Activated effector memory CD4-positive, alpha-beta T cell treated with Interleukin-2 at 50 U/mL for 16 hours (primary cell): Measurements from ENCODE around the gene TAAR5.
"Not testable (repeated sequence)": the region's sequence is repeated elsewhere in the genome, so short reads cannot be mapped to it uniquely, and the experiment has no call there.

Experiments
- DNase-seq: peaks from one replicate; pipeline ENCODE4 v3.0.0-alpha.2; 2020

Gene TAAR5, protein sequence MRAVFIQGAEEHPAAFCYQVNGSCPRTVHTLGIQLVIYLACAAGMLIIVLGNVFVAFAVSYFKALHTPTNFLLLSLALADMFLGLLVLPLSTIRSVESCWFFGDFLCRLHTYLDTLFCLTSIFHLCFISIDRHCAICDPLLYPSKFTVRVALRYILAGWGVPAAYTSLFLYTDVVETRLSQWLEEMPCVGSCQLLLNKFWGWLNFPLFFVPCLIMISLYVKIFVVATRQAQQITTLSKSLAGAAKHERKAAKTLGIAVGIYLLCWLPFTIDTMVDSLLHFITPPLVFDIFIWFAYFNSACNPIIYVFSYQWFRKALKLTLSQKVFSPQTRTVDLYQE

DNA sequence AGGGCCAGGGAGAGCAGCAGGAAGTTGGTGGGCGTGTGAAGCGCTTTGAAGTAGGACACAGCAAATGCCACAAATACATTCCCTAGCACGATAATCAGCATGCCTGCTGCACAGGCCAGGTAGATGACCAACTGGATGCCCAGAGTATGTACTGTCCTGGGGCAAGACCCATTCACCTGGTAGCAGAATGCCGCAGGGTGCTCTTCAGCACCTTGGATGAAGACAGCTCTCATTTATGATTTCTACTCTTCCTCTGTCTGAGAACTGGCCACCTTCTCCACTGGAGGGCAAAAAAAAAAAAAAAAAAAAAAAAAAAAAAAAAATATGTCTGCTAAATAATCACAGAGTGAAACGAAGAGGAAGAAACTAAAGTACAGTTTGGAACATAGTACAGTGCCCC is at the start of gene TAAR5:
Gene TAAR5 (minus strand): TSS at position 288 of the 400 bp plus-strand sequence. CDS start 55 bp downstream, at position 233.
- DNase-seq = no peak

DNA sequence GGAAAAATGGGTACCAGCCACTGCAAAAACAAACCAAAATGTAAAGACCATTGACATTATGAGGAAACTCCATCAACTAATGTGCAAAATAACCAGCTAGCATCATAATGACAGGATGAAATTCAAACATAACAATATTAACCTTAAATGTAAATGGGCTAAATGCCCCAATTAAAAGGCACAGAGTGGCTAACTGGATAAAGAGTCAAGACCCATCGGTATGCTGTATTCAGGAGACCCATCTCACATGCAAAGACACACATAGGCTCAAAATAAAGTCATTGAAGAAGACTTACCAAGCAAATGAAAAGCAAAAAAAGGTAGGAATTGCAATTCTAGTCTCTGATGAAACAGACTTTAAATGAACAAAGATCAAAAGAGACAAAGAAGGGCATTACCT is 47.6 kb upstream of the TAAR5 start:
- not testable (repeated sequence) for DNase-seq

DNA sequence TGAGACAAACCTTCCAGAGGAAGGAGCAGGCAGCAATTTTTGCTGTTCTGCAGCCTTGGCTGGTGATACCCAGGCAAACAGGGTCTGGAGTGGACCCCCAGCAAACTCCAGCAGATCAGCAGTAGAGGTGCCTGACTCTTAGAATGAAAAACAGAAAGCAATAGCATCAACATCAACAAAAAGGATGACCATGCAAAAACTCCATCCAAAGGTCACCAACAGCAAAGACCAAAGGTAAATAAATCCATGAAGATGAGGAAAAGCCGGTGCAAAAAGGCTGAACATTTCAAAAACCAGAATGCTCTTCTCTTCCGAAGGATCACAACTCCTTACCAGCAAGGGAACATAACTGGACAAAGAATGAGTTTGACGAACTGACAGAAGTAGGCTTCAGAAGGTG is 46.4 kb upstream of the TAAR5 start:
- not testable (repeated sequence) for DNase-seq

DNA sequence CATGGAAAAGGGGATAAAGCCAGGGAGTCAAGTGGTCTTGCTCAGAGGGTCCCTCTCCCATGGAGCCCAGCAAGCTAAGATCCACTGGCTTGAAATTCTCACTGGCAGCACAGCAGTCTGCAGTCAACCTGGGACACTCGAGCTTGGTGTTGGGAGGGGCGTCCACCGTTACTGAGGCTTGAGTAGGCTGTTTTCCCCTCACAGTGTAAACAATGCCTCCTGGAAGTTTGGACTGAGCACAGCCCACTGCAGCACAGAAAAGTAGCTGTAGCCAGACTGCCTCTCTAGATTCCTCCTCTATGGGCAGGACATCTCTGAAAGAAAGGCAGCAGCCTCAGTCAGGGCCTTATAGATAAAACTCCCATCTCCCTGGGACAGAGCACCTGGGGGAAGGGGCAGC is 45.7 kb upstream of the TAAR5 start:
- DNase-seq = not testable (repeated sequence)

DNA sequence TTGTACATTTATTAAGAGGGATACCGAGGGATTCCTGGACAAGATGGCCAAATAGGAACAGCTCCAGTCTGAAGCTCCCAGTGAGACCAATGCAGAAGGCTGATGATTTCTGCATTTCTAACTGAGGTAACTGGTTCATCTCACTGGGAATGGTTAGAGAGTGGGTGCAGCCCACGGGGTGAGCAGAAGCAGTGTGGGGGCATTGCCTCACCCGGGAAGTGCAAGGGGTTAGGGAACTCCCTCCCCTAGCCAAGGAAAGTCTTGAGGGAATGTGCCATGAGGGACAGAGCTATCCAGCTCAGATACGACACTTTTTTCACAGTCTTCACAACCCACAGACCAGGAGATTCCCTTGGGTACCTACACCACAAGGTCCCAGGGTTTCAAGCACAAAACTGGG is 45.3 kb upstream of the TAAR5 start:
- DNase-seq = no peak

DNA sequence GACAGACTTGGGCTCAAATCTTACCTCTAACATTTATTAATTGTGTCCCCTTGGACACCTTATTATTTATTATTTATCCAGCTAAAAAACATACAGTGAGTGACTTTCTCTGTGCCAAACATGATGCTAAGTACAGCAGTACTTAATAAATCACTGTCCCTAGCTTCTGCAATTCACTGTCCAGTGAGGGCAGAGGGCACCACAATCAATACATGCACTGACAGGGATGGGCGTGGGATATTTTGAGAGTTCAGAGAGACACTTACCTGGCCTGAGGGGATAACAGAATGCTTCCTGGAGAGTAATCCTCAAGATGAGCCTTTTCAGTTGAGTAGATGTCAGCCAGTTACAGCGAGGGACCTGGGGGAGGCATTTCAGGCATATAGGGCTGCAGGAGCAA is 43.8 kb upstream of the TAAR5 start:
- no peak for DNase-seq

DNA sequence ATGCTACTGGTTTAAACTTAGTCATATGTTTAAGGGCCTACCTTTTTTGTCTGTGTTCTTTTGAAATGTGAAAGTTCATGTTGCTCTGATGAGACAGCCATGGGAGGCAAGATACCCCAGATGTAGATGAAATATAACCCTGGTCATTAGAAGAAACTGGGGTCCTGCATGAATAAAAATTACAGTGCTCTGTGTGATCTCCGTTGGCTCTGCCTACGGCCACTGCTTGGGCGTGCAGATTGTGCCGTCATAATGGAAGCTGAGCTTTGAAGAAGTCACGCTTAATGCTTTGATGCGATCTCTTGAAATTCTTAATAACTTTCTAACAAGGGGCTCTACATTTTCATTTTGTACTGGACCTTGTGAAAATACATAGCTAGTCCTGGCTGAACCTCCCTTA is 34.6 kb upstream of the TAAR5 start, which contains the start of gene TAAR2:
Gene TAAR2 (minus strand): TSS at position 101 of the 400 bp plus-strand sequence. CDS start 0 bp downstream, at position 101.
- DNase-seq = no peak

DNA sequence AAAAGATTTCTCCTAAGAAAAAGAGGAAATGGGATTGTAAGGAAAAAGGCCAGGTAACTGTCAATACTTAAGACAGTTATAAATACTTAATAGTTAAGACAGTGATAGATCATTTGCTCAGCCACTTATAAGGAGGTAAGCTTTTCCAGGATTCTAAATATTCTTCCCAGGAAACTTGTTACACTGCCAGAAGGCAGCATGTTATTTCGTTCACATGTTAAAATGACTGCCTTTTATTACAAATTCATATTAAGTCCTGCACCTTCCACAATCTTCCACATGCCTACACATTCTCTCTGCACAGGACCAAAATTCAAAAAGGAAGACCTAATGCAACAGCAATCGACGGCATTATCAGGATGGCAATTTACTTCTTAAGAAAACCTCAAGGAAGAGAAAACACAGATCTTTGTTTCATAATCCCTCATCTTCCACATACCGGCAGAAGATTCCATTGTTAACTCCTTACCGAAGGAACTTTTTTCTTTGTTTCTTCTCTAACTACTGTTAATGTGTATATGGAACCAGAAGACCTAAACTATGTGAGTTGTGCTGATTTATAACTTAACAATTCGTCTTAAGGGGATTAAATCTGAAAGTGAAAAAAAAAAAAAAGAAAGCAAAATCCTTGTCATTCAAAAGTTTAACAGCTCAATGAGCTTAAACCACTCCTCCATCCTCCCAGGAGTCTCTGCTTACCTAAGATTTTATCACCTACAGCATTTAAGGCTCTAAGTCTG is 33.7 kb upstream of the TAAR5 start:
- no peak for DNase-seq

DNA sequence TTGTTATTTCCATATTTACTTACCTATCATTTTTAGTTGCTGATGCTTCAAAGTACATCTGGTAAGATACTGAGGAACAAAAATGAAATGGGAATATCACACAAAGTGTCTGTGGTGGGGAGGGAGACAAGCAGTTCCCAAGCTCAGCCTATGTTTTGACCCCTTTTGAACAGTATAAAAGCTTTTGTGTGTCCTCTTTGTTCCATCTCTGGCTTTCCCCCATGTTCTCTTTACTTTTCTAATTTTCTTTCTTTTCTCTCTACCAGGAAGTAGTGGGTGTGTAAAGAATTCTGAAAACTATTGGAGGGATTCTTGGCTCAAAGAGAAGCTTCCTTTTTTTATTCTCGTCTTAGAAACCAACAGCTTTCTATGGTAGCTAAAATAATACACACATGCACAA is 27.1 kb upstream of the TAAR5 start:
- DNase-seq = no peak

DNA sequence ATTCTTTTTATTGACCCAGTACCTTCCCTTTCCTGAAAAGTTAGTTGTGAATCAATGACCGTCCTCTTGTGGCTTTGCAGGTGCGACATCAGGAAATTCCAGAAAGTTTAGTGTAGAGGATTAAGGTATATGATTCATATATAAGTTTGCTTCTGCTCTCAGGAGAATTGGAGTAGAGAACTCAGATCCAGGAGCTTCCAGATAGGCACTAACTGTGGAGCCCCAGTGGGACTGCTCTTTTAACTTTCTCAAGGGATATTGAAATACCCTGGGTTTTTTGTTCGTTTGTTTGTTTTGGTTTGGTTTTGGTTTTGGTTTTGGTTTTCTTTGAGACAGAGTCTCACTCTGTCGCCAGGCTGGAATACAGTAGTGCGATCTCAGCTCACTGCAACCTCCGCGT is 25.0 kb upstream of the TAAR5 start:
- DNase-seq = no peak

DNA sequence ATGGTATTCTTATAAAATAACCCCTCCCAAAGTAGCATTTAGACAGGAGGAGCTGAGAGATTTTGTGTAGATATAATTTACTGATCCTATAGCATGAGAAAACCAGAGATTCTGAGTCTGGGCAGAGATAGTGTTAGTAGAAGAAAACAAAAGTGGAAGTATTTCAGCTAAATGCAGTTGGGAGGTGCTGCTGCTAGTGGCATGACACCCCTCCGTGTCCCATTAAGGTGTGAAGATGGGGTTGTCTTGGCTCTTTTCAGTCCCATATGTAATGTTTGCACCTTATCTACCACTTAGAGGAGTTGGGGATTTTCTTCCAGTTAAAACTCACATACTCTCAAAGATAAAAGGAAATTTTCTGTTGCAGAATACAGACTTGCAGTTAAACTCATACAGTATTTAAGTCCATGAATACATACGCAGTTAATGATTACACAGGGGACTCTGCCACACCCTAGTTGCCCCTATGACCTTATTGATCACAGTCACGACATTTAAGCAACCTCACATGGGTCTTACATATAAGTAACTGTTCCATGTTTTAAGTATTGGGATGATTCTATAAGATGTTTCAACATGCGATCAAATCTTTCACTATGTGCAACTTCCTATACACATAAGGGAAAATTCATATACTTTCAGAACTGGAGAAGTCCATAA is 23.0 kb upstream of the TAAR5 start:
- DNase-seq = no peak

DNA sequence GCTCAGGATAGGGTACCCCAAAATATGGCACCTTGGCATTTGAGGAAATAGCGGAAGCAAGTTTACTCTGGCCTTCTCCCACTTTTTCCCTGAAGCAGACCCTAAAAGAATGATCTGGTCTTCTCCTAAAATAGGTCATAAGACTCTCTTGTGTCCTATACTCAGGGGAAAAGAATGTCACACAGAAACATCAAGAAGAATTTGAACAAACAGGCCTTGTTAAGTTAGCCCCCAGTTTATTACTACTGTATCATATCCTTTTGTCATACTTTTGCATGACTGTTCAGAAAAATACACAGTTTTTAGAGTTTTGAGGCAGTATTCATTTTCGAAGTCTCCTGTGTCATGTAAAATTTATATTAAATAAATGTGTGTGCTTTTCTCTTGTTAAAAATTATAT is 22.1 kb upstream of the TAAR5 start:
- no peak for DNase-seq

DNA sequence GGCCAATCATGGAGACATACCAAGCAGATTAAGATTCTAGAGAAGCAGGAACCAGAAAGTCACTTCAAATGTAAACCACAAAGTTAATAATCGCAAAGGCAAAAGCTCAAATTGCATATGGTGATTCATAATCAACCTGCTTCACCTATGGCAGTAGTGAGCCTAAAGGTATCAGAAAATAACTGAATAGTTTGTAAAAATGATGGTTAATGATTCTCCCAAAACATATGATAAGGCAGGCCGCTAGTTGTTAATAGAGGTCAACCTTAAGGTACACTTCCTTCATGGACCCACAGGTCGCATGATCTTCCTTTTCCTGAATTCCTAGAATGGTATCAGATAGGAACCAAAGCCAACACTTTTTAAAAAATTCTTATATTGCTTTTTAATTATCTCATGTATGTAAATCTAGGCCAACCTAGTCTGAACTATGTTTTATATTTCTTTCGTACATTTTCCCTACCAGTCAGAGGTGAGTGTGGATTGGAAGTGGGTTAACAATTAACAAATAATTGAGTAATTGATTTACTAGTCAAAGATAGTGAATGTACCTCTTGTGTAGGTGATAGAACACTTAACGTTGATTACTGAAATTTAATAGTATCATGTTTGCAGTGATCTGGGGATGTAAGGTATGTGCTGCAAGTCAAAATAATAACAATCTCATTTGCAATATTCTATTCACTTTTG is 18.1 kb upstream of the TAAR5 start:
- no peak for DNase-seq

DNA sequence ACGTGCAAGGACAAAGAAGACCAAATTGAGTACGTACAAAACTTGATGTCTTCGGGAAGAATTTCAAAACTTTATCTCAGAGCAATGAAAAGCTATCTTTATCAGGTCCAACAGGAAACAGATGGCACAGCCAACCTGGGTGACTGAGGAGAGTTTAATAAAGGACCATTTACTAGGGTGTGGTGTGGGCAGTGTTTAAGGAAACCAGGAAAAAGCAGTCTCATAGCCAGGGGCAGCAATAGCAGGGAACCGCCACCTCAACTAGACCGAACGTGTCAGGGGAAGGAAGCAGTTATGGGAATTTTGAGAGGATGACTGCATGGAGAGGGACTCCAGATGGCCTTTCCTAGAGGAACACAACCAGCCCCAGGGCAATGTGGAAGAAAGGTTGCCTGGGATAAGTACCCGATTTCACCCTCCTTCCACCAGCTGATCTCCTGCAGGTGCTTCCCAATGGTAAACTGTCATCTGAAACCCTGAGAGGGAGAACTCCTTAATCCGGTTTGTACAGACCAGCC is 15.2 kb upstream of the TAAR5 start:
- no peak for DNase-seq

DNA sequence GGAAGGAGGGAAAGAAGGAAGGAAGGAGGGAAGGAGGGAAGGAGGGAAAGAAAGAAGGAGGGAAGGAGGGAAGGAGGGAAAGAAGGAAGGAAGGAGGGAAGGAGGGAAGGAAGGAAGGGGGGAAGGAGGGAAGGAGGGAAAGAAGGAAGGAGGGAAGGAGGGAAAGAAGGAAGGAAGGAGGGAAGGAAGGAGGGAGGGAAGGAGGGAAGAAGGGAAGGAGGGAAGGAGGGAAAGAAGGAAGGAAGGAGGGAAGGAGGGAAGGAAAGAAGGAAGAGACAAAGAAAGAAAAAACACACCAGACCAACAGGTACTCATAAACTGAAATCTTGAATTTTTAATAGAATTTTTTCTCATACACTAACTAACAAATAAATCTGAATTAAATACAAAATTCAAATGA is 11.4 kb upstream of the TAAR5 start:
- not testable (repeated sequence) for DNase-seq

DNA sequence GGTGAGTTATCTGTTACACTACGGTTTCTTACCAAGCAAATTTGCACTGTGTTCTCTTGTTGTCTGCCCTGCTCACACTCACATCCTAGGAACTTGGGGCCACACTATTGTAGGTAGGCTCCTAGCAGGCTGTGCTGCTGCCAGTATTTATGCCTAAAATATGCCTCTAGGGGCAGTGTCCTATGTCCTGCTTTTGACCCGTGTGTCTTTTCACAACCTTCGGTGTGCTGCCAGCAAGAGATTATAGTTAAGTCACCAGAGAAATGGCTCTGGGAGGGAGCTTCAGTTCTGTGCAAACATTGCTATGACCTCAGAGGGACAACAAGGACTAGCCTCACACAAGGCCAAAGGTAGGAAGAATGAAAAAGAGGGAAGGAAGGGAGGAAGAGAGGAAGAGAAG is 8.9 kb upstream of the TAAR5 start:
- no peak for DNase-seq

DNA sequence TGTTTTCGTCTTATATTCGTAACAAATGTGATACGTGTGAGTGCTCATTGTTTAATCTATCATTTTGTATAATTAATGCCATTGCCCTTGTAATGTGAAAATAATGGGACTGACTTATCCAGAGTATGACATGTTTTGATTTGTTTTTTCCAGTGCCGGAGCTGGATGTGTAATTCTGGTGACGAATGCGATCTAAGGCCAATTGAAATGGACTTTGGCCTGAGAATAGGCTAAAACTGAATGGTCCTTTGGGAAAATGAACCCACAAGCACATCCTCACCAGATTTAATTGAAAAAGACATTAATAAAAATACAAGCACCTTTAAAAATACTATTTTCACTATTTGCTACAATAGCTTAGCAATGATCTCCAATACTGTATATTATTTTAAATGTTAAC is 6.7 kb upstream of the TAAR5 start:
- no peak for DNase-seq

DNA sequence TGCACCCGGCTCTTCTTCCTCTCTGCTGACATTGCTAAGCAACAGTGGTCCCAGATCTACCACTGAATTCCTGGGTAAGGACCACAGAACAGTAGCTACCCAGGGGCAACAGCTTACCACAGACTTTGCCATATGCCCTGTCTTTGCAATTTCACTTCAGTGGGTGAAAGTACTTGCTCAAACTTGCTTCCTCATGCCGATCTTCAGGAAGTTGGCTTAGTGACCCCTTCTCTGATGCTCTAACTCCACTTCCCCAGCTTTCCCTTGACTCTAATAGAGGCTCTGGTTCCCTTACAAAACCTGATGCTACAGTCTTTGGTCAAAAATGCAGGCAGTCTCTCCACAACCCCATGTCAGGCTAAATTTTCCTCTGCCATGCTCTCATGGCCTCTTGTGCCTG is 3.3 kb upstream of the TAAR5 start:
- DNase-seq = no peak

DNA sequence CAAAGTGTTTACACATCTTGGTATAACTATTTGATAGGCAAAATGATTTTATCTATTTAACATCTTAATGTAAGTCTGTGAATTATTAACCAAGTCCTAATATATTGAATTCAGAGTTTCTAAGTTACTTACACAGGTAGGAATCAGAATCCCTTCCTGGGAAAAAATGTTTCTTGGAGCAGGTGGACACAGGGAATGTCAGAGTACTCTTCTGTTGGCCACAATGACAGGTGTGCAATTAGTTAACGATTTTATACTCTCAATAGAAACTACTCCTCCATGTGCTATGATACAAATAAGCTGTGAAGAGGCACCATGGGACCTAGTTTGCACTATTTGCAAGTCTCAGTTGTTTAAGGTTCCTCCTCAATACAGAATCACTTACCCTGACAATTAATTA is 821 bp upstream of the TAAR5 start:
- DNase-seq = no peak

DNA sequence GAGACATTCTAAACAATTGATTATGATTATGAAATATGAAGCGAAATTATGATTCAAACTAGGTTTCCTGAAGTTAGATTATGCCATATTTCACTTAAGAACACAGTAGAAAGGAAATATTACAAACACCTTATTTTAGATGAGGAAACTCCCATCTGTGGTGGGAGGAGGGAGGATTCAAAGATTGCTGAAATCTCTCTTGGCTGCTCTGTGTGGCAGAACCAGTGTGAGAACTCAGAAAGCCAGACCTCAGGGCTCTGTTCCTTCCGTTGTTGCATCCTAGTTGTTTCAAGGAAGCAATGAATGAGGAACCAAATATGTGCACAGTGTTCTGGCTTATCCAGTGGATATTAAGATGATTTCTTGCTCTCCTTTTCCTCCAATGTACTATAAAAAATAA is 2.1 kb downstream of the TAAR5 start:
- DNase-seq = no peak

DNA sequence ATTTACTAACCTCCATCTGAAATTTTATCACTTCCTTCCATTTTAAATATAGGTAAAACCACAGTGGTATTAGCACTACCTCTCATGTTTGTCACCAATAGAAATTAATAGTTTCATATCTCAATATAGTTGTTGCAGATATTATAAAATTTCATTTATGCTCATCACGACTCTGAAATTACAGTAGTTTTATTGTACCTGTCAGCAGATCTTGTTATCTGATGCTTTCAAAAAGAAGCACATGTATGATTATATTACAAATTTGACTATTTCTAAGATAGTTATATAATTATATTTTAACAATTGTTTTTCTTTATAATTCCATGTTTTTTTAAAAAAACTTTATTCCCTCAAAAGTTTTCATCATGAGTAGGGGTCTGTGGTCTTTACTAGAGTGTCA is 4.8 kb downstream of the TAAR5 start:
- DNase-seq = no peak

DNA sequence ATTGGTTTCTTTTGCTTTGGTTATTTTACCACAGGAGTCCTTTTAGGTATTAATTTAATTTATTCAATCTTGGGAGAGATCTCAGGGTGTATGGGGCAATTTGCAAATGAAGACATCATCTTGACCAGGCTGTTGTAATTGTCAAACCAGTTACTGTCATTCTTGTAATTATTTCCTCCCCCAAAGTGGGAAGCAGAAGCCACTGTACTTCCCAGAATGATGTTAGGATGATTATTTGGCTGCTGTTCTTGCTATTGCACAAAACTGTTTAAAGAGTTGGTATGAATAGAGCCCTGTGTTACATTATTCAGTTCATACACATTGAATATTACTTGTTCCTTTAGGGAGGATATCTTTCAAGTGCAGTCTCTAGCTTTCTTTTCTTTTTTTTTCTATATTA is 17.8 kb downstream of the TAAR5 start:
- no peak for DNase-seq

DNA sequence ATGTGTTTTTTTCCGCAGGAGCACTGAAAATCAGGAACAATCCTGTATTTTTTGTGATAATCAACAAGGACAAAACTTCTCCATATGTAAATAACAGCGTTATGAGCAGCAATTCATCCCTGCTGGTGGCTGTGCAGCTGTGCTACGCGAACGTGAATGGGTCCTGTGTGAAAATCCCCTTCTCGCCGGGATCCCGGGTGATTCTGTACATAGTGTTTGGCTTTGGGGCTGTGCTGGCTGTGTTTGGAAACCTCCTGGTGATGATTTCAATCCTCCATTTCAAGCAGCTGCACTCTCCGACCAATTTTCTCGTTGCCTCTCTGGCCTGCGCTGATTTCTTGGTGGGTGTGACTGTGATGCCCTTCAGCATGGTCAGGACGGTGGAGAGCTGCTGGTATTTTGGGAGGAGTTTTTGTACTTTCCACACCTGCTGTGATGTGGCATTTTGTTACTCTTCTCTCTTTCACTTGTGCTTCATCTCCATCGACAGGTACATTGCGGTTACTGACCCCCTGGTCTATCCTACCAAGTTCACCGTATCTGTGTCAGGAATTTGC is 19.2 kb downstream of the TAAR5 start, which contains the start of gene TAAR6:
Gene TAAR6 (plus strand): TSS at position 102 of the 557 bp plus-strand sequence. CDS start 0 bp downstream, at position 102.
- no peak for DNase-seq
